NCI-H1417 (cell line): Measurements from ENCODE around the gene GSE1.

Experiments used
- DNase-seq, 3 experiments: peaks; one replicate each; lab custom pipeline; 2025; lab: John Stamatoyannopoulos, UW

Gene GSE1

GRCh38 chr16:85675251-85675874 is 62.2 kb downstream of the GSE1 start:
- peak in 1 of 3 experiments; percentile 57 for DNase-seq

- DNase-seq = no peak
Measured at GRCh38 chr16:85676466-85676865, 63.3 kb downstream of the GSE1 start.

- no peak for DNase-seq
Measured at GRCh38 chr16:85677383-85677967, 64.4 kb downstream of the GSE1 start.

- peak in 1 of 3 experiments; percentile 19 for DNase-seq
Measured at GRCh38 chr16:85678016-85678415, 64.9 kb downstream of the GSE1 start.

- no peak for DNase-seq
Measured at GRCh38 chr16:85678821-85679220, 65.7 kb downstream of the GSE1 start.

- DNase-seq = no peak
Measured at GRCh38 chr16:85679870-85680269, 66.7 kb downstream of the GSE1 start.

GRCh38 chr16:85680352-85680944 is 67.3 kb downstream of the GSE1 start:
- no peak for DNase-seq

GRCh38 chr16:85681255-85681654 is 68.1 kb downstream of the GSE1 start:
- peak in 1 of 3 experiments; percentile 31 for DNase-seq

- no peak for DNase-seq
Measured at GRCh38 chr16:85682516-85682915, 69.4 kb downstream of the GSE1 start.

GRCh38 chr16:85683363-85683762 is 70.2 kb downstream of the GSE1 start:
- no peak for DNase-seq

- no peak for DNase-seq
Measured at GRCh38 chr16:85685251-85685650, 72.1 kb downstream of the GSE1 start.

- no peak for DNase-seq
Measured at GRCh38 chr16:85686912-85687591, 73.9 kb downstream of the GSE1 start.

- no peak for DNase-seq
Measured at GRCh38 chr16:85687651-85688471, 74.7 kb downstream of the GSE1 start.

GRCh38 chr16:85688586-85689284 is 75.6 kb downstream of the GSE1 start, which contains the start of gene GINS2:
Gene GINS2, minus strand, starts transcription at chr16:85688954. Its CDS starts 56 bp downstream, at chr16:85688898.
- peak; percentile 83 to 92 (median 89) for DNase-seq

GRCh38 chr16:85689285-85689949 is 76.3 kb downstream of the GSE1 start:
- peak; percentile 21 to 79 (median 72) for DNase-seq

- DNase-seq = no peak
Measured at GRCh38 chr16:85689950-85690320, 76.8 kb downstream of the GSE1 start.

GRCh38 chr16:85690469-85691064 is 77.4 kb downstream of the GSE1 start:
- DNase-seq = peak; percentile 40 to 78 (median 53)

GRCh38 chr16:85695196-85696128 is 82.3 kb downstream of the GSE1 start:
- no peak for DNase-seq

- no peak for DNase-seq
Measured at GRCh38 chr16:85696781-85697180, 83.7 kb downstream of the GSE1 start.
